Stimulated activated CD4-positive, alpha-beta T cell treated with anti-CD3 and anti-CD28 coated beads, Interleukin-2, amount 100 ng/mL, for 48 hours (primary cell): ENCODE data around the gene RUNX1.

Experiments
- DNase-seq, 2 donors: peaks; one replicate each; pipeline ENCODE4 v3.0.0-alpha.2; 2020

Gene RUNX1

DNA sequence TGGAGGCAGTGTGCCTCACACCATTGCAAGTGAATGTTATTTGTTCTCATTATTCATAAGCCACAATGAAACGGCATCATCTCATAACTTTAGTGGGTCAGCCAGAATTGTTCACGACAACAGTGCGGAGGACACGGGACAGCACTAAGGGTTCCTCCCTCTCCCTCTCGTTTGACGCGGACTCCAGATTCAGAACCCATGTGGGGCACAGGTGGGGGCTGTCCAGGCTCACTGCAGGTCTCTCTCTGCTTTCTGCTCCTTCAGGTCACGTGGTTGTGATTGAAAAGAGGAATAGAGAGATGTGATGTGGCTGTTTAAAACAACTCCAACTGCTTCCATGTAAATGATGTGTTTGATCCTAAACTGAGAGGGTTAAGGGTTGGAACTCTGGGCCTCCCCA lies 13.5 kb downstream of the RUNX1 start:
- DNase-seq: no peak

DNA sequence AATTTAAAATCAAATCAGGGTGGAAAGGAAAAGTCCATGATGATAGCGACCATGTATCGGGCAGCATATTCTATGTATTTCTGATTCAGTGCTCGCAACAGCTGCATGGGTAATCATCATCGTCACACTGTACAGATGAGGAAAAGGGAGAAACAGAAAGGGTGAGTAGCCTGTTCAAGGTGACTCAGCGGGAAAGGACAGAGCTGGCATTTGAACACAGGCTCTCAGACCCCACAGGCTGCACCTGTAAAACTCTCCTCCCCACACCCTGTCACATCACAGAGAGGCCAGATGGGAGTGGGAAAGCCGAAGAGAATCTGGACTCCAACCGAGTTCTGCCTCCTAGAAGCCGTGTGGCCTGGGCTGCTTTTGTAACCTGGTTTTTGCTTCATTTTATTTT lies 14.0 kb downstream of the RUNX1 start:
- DNase-seq: no peak

DNA sequence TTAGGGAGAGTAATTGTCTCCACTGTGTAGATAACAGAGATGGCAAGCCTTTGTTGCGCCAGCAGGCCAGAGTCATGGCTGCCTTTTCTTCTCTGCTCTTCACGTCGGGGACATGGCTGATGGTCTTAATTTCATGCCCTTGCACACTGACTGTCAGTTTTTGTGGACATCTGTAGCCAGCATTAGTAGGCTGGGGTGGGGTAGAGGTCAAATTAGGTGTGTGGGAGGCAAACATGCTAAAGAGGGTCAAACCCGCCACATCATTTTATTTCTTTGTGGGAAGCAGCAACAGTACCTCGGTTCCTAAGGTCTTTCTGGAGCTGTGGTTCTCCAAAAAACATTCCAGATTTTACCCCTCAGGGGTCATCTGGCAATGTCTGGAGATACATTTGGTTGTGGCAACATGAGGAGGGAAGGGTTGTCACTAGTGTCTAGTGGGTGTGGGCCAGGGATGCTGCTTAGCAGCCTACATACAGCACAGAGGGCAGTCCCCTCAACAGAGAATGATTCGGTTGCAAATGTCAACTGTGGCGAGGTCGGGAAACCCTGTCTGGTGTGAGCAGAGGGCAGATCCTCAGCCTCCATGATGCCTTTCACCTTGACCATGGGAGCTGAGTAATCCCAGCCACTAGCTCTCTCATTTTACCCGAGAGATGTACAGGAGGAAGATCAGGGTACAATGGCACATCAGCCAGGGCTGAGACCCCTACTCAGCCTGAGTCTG lies 14.7 kb downstream of the RUNX1 start:
- DNase-seq: no peak

GRCh38 chr21:35032474-35033263 lies 16.4 kb downstream of the RUNX1 start:
- DNase-seq: no peak

DNA sequence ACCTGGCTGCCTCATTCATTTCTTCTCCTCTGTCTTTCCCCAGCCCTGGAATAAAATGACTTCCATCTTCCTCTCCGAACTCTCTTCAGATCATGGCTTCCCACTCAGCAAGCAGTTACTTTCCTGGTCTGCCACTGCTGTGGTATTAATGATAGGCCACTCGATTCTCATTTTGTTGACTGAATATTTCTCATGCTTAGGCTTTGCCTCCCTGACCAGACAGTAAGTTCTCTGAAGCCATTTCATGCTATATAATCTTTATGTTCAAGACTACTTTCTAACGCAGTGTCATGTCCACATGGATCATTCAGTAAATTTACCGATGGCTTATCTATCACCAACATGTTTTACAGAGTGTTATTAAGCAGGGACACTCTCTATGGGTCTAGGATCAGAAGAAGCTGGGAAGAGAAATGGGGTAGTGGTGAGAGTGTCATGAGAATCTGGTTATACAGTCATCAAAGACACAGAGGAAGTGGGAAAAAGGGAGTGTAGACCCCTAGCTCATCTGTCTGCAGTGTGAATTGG lies 20.6 kb downstream of the RUNX1 start:
- DNase-seq: no peak

DNA sequence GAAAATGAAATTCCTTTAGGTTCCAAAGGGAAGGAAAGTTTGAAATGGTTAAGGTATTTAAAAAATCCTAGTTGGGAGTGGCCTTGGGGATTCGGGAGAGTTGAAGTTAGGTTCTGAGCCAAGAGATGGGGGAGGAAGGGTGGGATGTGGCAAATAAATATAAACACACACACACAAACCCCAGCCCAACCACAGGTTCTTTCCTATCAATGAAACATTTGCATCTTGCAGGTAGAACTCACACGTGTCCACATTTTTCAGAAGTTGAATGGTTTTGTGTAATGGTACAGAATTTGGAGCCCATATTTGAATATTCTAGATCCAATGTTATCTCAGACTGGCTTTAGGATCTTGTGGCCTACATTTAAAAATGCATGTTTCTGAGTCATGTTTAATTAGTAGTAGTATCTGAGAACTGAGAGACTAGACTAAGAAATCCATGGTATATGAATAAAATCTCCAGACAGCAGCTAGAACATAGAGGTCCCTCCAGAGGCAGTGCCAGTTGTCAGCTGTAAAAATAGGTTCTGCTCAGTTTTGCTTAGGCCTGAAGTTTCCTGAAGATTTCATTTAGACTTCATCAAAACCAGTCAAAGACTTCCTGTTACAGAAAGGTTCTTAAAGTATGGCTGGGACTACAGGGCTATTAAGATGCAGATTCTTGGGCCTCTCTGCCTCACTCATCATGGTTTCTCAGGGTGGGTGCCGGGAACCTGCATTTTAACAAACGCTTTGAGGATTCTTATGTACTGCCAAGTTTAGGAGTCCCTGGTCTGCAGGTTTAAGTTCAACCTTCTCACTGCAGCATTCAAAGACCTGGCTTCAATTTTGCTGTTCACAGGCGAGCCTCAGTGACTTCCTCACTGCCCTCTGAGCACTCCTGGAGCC lies 21.3 kb downstream of the RUNX1 start:
- no peak for DNase-seq

GRCh38 chr21:35026617-35027562 lies 22.2 kb downstream of the RUNX1 start:
- peak; percentile 61 to 72 for DNase-seq

DNA sequence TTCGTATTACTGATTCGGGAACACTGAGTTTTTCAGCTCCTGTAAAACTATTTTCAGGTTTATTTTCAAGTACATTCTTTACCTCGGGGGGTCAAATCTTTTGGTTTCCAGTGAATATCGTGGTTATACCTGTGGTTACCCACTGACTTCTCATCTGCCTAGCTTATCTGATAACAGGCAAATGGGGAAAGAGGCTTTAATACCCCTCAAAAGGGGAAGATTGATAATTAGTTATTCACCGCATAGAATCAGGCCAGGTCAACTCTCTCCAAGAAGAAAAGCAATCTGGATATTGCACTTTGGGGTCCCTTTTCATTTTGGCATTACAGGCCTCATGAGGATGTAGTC lies 23.0 kb downstream of the RUNX1 start:
- no peak for DNase-seq

DNA sequence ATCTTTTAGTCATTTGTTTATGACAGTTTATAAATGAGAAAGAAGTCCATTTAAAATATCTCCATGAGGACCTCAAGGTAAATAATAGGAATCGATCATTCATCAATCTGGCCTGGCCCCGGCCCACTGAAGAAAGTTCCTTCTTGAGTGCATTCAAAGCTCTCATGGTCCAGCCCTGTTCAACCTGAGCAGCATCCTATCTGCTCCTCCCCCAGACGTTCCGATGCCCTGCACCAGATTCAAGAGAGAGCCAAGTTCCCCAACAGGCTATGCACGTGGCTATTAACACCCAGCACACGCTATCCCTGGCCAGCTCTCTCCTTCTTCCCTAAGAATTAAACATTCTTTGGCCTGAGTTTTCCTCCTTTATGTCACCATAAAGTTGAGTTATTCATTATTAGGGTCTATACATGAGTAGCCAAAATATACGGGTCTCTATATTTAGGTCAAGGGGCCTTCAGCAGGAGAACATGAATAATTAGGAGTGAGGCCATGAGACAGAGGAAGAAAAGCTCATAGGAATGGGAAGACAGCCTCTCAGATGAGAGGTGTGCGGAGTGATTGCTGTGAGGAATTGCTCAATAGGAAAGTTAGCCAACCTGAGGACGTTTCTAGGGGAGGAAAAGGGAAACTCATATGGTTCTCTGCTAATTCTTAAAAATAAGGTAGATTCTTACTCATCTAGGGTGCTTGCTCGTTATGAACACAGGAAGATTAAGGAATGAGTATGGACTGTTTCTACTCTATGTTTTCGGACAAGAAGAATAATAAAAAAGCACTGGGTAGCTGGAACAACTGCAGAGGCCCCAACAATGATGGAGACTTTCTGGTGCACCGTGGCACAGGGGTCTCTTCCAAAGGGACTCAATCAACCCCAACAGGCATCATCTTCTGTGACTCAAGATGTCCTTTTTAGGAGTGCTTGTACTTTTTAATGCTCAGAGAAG lies 23.6 kb downstream of the RUNX1 start:
- DNase-seq: no peak

DNA sequence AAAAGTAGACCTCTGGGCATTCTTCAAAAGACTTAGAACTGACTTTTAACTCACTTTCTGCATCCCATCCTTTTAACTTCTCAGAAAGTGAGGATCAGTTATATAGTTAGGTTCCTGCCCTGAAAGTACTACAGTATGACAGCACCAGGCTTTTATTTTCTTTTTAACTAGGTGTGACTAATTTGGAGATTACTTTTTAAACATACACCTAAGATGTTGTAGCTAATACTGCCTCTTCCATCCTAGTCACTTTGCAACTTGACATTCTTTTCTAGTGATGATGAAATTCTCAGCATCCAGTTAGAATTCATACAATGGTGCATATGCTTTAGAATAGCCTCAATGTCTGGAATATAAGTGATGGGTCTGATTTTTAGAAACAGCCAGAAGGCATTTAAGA lies 24.6 kb downstream of the RUNX1 start:
- no peak for DNase-seq

- DNase-seq: no peak
Observed at GRCh38 chr21:35024071-35024420, 25.1 kb downstream of the RUNX1 start.

DNA sequence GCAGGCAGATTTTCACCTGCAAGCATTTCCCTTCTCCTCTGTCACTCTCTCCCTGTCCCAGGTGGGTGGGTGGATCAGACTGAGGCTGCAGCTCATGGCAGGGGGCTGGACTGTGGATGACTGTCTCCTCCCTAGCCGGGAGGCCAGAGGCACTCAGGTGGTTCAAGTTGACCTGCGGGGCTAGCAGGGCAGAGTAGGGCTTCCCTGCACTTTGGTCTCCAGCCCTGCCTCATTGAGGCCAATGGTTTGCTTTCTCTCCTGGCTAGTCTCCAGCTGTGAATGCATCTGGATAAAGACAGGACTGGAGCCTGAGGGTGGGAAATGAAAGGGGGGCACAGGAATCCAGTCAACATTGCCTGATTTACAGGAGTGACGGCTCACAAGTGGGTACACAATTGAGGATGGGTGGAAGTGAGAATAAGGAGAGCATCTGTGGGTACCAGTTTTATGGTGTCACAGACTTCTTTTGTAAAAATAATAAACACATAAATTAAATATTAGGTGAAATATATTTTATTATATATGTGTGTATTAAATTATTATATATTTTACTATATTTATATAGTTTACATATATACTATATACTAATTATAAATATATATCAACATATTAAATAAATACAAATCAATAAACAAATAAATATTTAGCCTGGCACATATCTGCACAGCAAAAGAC lies 25.6 kb downstream of the RUNX1 start:
- DNase-seq: no peak

GRCh38 chr21:35021546-35021945 lies 27.6 kb downstream of the RUNX1 start:
- DNase-seq: no peak

GRCh38 chr21:35020902-35021301 lies 28.2 kb downstream of the RUNX1 start:
- no peak for DNase-seq

DNA sequence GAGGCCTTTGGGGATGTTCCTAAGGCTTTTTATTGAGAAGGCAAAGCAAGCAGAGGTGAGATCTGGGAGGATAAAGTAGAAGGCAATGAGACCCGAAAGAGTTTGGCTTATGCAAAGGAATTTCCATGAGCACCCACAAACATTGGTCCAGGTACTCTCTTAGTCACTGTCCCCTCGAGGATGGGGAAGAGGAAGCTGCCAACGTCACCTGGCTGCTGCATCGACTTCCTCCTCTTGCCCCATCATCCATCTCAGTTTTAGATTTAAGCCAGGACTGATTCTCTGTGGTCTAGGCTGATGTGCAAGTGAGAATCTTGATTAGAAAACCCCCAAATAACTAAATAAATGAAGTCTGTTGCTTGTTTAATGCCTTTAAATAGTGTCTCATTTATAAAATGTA lies 28.7 kb downstream of the RUNX1 start:
- no peak for DNase-seq

- DNase-seq: no peak
Observed at GRCh38 chr21:35019631-35020032, 29.5 kb downstream of the RUNX1 start.

DNA sequence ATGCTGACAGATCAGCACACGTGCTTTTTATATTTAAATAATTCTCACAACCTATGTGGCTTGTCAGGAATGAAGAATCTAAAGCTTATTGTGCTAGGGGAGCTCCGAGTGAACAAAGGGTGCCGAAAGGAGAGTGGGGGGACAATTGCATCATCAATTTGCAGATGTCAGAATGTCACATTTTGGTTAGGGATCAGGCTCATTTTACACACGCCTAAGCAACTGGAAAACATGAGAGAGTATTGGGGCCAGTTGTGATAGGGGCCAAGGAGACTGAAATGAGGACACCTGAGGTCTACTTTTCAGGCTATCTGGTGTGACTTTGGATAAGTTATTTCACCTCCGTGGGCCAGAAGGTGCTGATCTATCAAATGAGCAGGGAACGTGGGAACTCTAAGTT lies 31.8 kb downstream of the RUNX1 start:
- DNase-seq: no peak

DNA sequence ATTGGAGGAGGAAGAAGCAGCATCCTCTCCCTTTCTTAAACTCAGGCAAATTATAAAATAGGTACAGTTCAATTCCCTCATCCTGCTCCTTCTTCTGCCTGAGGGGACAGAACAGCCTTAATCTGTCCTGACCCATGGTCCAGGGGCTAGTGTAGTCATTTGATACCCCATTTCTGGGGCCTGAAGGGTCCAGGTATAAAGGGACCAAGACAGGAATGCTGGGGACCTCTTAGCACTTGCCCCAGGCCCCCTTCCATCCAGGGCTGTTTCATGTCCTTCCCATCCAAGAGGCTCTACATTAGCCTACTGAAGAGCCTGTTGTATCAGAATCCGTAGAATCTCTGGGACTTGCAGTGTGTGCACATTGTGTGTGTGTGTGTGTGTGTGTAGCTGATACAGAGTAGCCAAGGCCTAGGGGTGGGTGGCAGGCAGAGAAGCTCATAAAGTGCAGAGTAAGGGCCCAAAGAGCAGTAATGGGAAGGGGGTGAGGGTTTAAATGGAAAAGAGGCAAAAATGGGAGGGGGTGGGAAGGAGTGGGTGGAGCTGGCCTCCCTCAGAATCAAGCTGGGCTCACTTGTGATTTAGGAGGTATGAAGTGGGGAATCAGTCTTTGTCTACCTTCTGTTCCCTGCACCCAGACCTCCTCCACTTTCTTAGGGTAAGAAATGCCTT lies 32.4 kb downstream of the RUNX1 start:
- no peak for DNase-seq

GRCh38 chr21:35016071-35016470 lies 33.0 kb downstream of the RUNX1 start:
- DNase-seq: no peak
